ENCODE measurements around the gene WDR33.

The WDR33 gene

GRCh38 chr2:127661072-127661649 lies 149.8 kb downstream of the WDR33 start:
- H3K27ac ChIP-seq (ENCODE audit: low read length): no peak overlapping the region
- H4K20me1 ChIP-seq (ENCODE audit: insufficient read depth, low read length): no peaks in the 10 kb centered on the region
- H3K9ac ChIP-seq (ENCODE audit: low read depth, low read length): no peak overlapping the region
- no peaks in the 10 kb centered on the region for H3K27me3 ChIP-seq (ENCODE audit: insufficient read depth, low read length, poor library complexity)
- ATAC-seq (ENCODE audit: insufficient read depth, low read depth): no peak
- H3K9me3 ChIP-seq (ENCODE audit: insufficient read depth, low read length, severe bottlenecking): no peaks in the 10 kb centered on the region
- no peaks in the 10 kb centered on the region for H3K36me3 ChIP-seq (ENCODE audit: insufficient read depth, low read length)
- H3K4me1 ChIP-seq (ENCODE audit: insufficient read depth, low read length): peaks cover 8% of the 10 kb centered on the region
- no peak overlapping the region for H3K4me2 ChIP-seq (ENCODE audit: insufficient read depth, low read length)
- no peaks in the 10 kb centered on the region for H3K79me2 ChIP-seq (ENCODE audit: insufficient read depth, low read length)
- no peak overlapping the region for H2AFZ ChIP-seq (ENCODE audit: low read depth, low read length)
- H3K4me3 ChIP-seq (ENCODE audit: low read depth in 1 of 2, low read length in 2 of 2): no peak overlapping the region
- TF ChIP-seq EZH2 (IDR thresholded peaks at IDR 0.05; ENCODE audit: borderline replicate concordance, low read depth, low read length, severe bottlenecking): no peak
- TF ChIP-seq CTCF (IDR thresholded peaks at IDR 0.05; ENCODE audit: borderline replicate concordance, extremely low read depth, low read length, poor library complexity, severe bottlenecking): no peak
- DNase-seq: no peak

GRCh38 chr2:127660291-127660578 lies 150.7 kb downstream of the WDR33 start:
- Histone ChIP-seq H3K27me3 (ENCODE audit: insufficient read depth, low read length, poor library complexity) (no peaks in the 10 kb centered on the region), H3K36me3 (ENCODE audit: insufficient read depth, low read length) (no peaks in the 10 kb centered on the region), H3K27ac (ENCODE audit: low read length) (no peak overlapping the region), H4K20me1 (ENCODE audit: insufficient read depth, low read length) (no peaks in the 10 kb centered on the region), H2AFZ (ENCODE audit: low read depth, low read length) (no peak overlapping the region; the same call in 1 of the 2 replicates), H3K79me2 (ENCODE audit: insufficient read depth, low read length) (no peaks in the 10 kb centered on the region), H3K4me2 (ENCODE audit: insufficient read depth, low read length) (no peak overlapping the region), H3K4me3 (ENCODE audit: low read depth in 1 of 2, low read length in 2 of 2) (no peak overlapping the region), H3K4me1 (ENCODE audit: insufficient read depth, low read length) (peaks cover 8% of the 10 kb centered on the region), H3K9ac (ENCODE audit: low read depth, low read length) (no peak overlapping the region), H3K9me3 (ENCODE audit: insufficient read depth, low read length, severe bottlenecking) (no peaks in the 10 kb centered on the region)
- TF ChIP-seq CTCF (IDR thresholded peaks at IDR 0.05; ENCODE audit: borderline replicate concordance, extremely low read depth, low read length, poor library complexity, severe bottlenecking): no peak
- no peak for TF ChIP-seq EZH2 (IDR thresholded peaks at IDR 0.05; ENCODE audit: borderline replicate concordance, low read depth, low read length, severe bottlenecking)
- DNase-seq (no peak), ATAC-seq (ENCODE audit: insufficient read depth, low read depth) (no peak)

- ATAC-seq (ENCODE audit: insufficient read depth, low read depth): peak; percentile 55
- Histone ChIP-seq H3K79me2 (ENCODE audit: insufficient read depth, low read length) (no peaks in the 10 kb centered on the region), H3K4me3 (ENCODE audit: low read depth in 1 of 2, low read length in 2 of 2) (no peak overlapping the region), H3K9me3 (ENCODE audit: insufficient read depth, low read length, severe bottlenecking) (no peaks in the 10 kb centered on the region), H3K27me3 (ENCODE audit: insufficient read depth, low read length, poor library complexity) (no peaks in the 10 kb centered on the region), H3K9ac (ENCODE audit: low read depth, low read length) (no peak overlapping the region), H3K4me2 (ENCODE audit: insufficient read depth, low read length) (no peak overlapping the region), H3K27ac (ENCODE audit: low read length) (peak overlapping the region; percentile 47; the same call in 1 of the 2 replicates), H3K36me3 (ENCODE audit: insufficient read depth, low read length) (no peaks in the 10 kb centered on the region), H4K20me1 (ENCODE audit: insufficient read depth, low read length) (no peaks in the 10 kb centered on the region), H2AFZ (ENCODE audit: low read depth, low read length) (0 out of 2 replicates have a peak overlapping the region, but pooled peaks have one; percentile 19), H3K4me1 (ENCODE audit: insufficient read depth, low read length) (peaks cover 8% of the 10 kb centered on the region)
- no peak for TF ChIP-seq EZH2 (IDR thresholded peaks at IDR 0.05; ENCODE audit: borderline replicate concordance, low read depth, low read length, severe bottlenecking)
- no peak for TF ChIP-seq CTCF (IDR thresholded peaks at IDR 0.05; ENCODE audit: borderline replicate concordance, extremely low read depth, low read length, poor library complexity, severe bottlenecking)
- DNase-seq: peak; percentile 48
Observed at GRCh38 chr2:127659408-127660290, 151.3 kb downstream of the WDR33 start.

All from DND-41 (cell line).